ENCODE data around the gene C5orf58.

C5orf58 gene

DNA sequence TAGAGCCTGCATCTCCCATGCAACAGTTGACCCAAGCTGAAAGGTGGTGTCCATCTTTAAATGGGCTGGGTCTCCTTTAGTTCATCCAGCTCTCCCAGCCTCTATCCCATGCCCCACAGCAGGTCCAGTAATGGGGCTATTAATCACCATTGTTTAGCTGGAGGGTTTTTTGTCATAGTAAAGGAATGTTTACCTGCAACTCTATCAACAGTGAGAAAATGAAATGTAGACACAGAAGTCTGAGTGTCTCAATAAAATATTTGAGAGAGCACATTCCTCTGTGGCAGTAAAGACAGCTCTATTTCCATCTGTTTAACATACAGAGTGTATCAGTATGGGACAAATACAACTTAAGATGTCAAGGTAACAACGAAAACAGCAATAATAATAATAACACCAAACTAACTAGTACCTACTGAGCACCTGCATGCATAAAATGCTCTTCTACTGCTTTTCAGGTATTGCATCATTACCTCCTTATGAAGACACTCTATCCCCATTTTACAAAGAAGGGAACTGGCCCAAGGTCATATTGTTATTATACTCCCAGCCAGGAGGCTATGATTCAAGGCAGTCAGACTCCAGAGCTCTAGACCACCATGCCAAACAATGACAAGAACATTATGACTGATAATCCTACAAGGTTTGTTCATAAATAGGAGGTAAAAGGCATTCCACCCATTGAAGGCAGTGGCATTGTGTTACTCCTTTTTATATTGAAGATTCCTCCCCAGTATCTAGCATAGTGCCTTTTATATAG, 21.0 kb upstream of the C5orf58 start:
- Mint-ChIP-seq H3K4me1 (ENCODE audit: low read depth) (no peaks in the 10 kb centered on the region), H3K9me3 (no peaks in the 10 kb centered on the region), H3K36me3 (ENCODE audit: low read depth) (no peaks in the 10 kb centered on the region), H3K27ac (no peak overlapping the region), H3K4me3 (no peak overlapping the region), H3K27me3 (peaks cover 10% of the 10 kb centered on the region)
- intact Hi-C loops (cut with micrococcal nuclease) = no loop called here

DNA sequence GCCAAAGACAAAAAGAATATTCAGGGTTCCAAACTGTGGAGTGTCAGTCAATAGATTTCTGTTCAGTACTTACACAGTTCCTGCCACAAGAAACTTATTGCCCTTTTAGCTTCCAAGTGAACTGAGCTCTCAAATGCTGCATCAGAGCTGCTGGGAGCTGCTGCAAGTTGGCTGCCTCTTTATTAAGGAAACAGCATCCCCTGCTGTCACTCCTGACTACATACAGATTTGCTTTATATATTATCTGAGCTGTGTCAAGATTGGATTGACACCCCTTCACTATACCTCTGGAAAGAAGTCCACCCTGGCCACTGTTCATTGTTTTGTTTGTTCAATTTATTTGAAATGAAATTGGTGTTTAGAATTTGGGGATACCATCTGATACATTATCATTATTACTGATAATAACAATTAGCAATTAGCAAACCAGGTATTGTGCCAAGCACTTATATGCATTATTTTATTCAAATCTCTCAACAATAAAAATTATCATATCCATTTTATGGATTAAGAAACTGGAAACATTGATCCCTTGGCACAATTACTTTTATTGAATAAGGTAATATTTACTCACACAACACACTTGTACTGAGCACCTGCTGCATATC, 16.4 kb upstream of the C5orf58 start:
- H3K4me1 Mint-ChIP-seq (ENCODE audit: low read depth) = peaks cover 6% of the 10 kb centered on the region
- H3K9me3 Mint-ChIP-seq = no peaks in the 10 kb centered on the region
- intact Hi-C loops (cut with micrococcal nuclease) = loop anchor here (1.0 kb wide), 1 partner anchor 116 kb away; no protein-coding TSS in a partner anchor
- no peak overlapping the region for H3K4me3 Mint-ChIP-seq
- no peak overlapping the region for H3K27ac Mint-ChIP-seq
- no peaks in the 10 kb centered on the region for H3K27me3 Mint-ChIP-seq
- H3K36me3 Mint-ChIP-seq (ENCODE audit: low read depth) = no peaks in the 10 kb centered on the region

DNA sequence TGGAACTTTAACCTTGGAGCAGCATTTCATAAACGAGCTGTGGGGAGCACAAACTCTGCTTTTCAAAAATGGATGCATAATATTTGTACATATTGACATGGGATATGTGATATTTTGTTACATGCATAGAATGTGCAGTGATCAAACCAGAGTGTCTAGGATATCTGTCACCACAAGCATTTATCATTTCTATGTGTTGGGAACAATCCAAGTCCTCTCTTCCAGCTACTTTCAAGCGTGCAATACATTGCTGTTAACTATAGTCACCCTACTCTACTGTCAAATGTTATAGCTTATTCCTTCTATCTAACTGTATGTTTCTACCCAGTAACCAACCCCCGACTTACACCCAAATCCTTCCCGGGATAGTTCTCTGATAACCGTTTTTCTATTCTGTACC, 15.0 kb upstream of the C5orf58 start:
- H3K9me3 Mint-ChIP-seq = no peaks in the 10 kb centered on the region
- no peak overlapping the region for H3K27ac Mint-ChIP-seq
- peaks cover 6% of the 10 kb centered on the region for H3K4me1 Mint-ChIP-seq (ENCODE audit: low read depth)
- H3K4me3 Mint-ChIP-seq = no peak overlapping the region
- intact Hi-C loops (cut with micrococcal nuclease) = no loop called here
- no peaks in the 10 kb centered on the region for H3K27me3 Mint-ChIP-seq
- H3K36me3 Mint-ChIP-seq (ENCODE audit: low read depth) = no peaks in the 10 kb centered on the region

DNA sequence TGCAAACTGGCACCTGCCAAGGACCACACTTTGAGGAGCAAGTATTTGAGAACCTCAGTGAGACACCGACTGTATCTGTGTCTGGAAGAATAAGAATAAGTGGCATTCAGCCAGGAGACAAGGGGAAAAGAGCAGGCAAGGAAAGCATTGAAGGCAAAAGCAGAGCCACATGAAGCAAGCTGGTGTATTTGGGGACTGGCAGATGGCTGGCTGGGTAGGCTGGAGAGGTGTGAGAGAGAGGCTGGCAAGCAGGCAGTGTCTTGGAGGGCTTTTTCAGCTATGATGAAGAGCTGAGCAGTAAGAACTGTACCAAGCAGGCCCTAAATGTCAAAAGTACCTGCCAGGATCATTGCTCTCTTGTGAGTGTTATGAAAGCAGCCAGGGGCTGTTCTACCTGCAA, 14.1 kb upstream of the C5orf58 start:
- no peak overlapping the region for H3K4me3 Mint-ChIP-seq
- H3K4me1 Mint-ChIP-seq (ENCODE audit: low read depth) = peaks cover 6% of the 10 kb centered on the region
- no peaks in the 10 kb centered on the region for H3K36me3 Mint-ChIP-seq (ENCODE audit: low read depth)
- no peaks in the 10 kb centered on the region for H3K27me3 Mint-ChIP-seq
- no peaks in the 10 kb centered on the region for H3K9me3 Mint-ChIP-seq
- intact Hi-C loops (cut with micrococcal nuclease) = no loop called here
- no peak overlapping the region for H3K27ac Mint-ChIP-seq

DNA sequence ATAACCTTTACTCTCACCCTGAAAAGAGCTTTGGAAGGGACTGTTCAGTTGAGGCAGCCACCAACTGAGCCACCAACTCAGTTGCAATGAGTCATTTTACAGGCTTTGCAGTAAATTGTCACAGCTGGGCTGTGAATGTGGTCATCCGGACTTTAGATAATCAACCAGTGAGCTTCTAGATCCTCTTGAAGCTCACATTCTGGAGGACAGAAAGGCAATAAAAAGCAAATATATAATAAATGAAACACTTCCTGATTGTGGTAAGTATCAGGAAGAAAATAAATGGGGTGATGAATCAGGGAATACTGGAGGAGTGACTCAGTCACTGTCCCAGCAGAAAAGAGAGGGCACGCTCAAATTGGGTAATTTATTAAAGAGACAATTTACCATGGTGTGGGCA, 13.2 kb upstream of the C5orf58 start:
- no peaks in the 10 kb centered on the region for H3K9me3 Mint-ChIP-seq
- H3K4me3 Mint-ChIP-seq = no peak overlapping the region
- no peaks in the 10 kb centered on the region for H3K36me3 Mint-ChIP-seq (ENCODE audit: low read depth)
- peaks cover 6% of the 10 kb centered on the region for H3K4me1 Mint-ChIP-seq (ENCODE audit: low read depth)
- no peaks in the 10 kb centered on the region for H3K27me3 Mint-ChIP-seq
- intact Hi-C loops (cut with micrococcal nuclease) = no loop called here
- no peak overlapping the region for H3K27ac Mint-ChIP-seq

DNA sequence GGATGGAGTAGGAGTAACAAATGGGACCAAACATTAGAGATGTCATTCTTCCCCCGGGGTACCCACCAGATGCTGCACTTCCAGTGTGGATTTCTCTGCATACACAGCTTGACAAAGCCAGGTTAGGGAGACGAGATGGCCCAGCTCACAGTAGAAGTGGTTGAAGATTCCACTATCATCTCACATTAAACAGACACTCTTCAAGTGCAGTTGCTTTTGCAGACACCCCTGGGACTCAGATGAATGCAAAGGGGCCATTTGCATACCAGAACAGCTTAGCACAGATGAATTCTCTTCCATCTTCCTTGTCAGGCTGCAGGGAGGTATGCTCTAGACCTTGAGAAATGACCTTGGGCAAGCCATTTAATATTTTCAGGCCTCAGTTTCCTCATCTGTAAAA, 12.6 kb upstream of the C5orf58 start:
- intact Hi-C loops (cut with micrococcal nuclease) = no loop called here
- H3K27ac Mint-ChIP-seq = no peak overlapping the region
- H3K27me3 Mint-ChIP-seq = no peaks in the 10 kb centered on the region
- H3K36me3 Mint-ChIP-seq (ENCODE audit: low read depth) = no peaks in the 10 kb centered on the region
- H3K4me1 Mint-ChIP-seq (ENCODE audit: low read depth) = peaks cover 6% of the 10 kb centered on the region
- no peaks in the 10 kb centered on the region for H3K9me3 Mint-ChIP-seq
- no peak overlapping the region for H3K4me3 Mint-ChIP-seq

DNA sequence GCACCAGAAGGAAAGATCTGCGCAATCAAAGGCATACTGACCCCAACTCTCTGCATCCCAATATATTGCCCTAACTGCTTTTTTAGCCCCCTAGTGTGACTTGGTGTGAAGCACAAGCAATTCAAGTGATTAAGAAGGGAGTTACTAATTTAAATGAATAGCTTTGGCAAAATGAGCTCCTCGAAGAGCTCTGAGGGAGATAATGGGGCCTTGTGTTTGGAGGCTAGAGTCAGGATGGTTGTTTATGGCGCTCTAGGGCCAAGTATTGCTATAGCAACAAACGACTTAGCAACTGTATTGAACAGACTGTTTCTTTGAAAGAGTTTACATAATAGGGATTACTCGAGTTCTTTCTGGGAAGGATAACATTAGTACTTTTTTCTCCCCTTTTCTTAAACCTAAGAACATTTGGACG, 11.5 kb upstream of the C5orf58 start:
- no peak overlapping the region for H3K4me3 Mint-ChIP-seq
- H3K27me3 Mint-ChIP-seq = peaks cover 3% of the 10 kb centered on the region
- H3K9me3 Mint-ChIP-seq = no peaks in the 10 kb centered on the region
- intact Hi-C loops (cut with micrococcal nuclease) = no loop called here
- H3K36me3 Mint-ChIP-seq (ENCODE audit: low read depth) = no peaks in the 10 kb centered on the region
- H3K27ac Mint-ChIP-seq = no peak overlapping the region
- peaks cover 6% of the 10 kb centered on the region for H3K4me1 Mint-ChIP-seq (ENCODE audit: low read depth)

DNA sequence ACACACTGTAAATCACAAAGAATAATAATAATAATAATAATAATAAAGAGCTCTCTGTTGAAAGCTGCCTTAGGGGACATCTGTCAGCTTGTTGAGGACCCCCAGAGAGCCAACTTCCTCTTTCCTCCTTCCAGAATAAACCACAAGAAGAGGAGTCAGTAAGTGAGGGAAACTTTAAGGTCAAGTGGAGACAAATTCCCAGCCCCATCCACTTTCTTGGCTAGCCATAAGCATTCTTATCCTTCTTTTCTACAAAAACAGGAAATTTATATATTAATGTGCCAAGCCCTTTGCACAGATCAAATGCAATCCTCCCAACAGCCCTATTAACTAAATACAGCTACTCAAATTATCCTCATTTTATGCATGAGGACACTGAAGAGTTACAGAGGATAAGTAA, 9.4 kb upstream of the C5orf58 start:
- intact Hi-C loops (cut with micrococcal nuclease) = no loop called here
- no peak overlapping the region for H3K27ac Mint-ChIP-seq
- no peaks in the 10 kb centered on the region for H3K9me3 Mint-ChIP-seq
- peaks cover 6% of the 10 kb centered on the region for H3K4me1 Mint-ChIP-seq (ENCODE audit: low read depth)
- H3K27me3 Mint-ChIP-seq = peaks cover 3% of the 10 kb centered on the region
- no peaks in the 10 kb centered on the region for H3K36me3 Mint-ChIP-seq (ENCODE audit: low read depth)
- H3K4me3 Mint-ChIP-seq = no peak overlapping the region

DNA sequence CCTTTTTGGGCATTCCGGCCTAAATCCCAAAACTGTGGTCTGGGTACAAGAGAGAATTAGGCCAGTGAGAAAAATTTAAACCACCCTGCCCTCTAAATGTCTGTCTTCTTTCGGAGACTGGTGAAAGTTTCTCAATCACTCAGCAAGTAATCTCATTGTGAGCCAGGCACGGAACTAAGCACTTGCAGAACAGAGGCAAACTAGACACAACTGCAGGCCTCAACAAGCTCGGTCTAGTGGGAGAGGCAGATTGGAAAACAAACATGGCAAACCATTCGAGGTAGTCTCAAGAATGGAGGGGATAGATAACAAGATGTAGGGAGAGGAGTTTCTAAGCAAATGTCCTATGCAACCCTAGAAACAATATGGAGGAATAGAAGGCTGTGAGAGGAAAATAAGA, 8.9 kb upstream of the C5orf58 start:
- H3K4me3 Mint-ChIP-seq = no peak overlapping the region
- intact Hi-C loops (cut with micrococcal nuclease) = no loop called here
- H3K27ac Mint-ChIP-seq = no peak overlapping the region
- H3K4me1 Mint-ChIP-seq (ENCODE audit: low read depth) = peaks cover 6% of the 10 kb centered on the region
- peaks cover 3% of the 10 kb centered on the region for H3K27me3 Mint-ChIP-seq
- no peaks in the 10 kb centered on the region for H3K36me3 Mint-ChIP-seq (ENCODE audit: low read depth)
- no peaks in the 10 kb centered on the region for H3K9me3 Mint-ChIP-seq

DNA sequence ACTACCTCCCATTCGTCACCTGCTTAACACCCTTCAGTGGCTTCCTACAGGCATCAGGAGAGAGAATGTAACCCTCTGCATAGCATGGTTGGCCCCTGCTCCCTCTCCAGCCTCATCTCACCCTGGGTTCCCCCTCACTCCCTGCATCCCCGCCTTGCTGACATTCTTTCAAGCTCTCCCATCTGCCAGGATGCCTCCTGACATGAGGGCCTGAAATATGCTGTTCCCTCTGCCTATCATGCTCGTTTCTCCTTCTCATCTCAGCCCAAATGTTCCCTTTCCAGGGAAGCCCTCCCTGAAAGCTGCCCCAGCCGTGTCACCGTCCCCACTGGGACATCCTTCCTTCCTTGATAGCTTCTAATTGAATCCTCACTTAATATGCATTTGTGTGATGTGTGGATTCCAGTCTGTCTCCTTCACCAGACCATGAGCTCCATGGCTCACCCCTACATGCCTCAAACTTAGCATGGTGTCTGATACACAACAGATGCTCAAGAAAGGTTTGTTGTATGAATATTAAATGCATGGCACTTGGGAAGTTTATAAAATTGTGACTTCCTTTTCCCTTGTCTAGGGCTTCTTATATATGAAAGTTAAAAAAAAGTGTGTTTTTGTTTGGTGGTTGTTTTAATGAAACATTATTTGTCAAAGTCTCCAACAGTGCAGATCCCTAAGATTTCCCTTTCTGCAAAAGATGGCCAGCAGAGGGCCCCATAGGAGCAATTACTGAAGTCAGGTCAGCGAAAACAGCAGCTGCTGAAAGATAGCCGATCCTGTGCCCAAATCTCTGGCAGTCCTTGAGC, 7.3 kb upstream of the C5orf58 start:
- intact Hi-C loops (cut with micrococcal nuclease) = loop anchor here (1.0 to 5.0 kb wide), 3 partner anchors 122 to 407 kb away; no protein-coding TSS in a partner anchor
- Mint-ChIP-seq H3K27me3 (peaks cover 3% of the 10 kb centered on the region), H3K4me3 (no peak overlapping the region), H3K36me3 (ENCODE audit: low read depth) (no peaks in the 10 kb centered on the region), H3K27ac (no peak overlapping the region), H3K9me3 (no peaks in the 10 kb centered on the region), H3K4me1 (ENCODE audit: low read depth) (no peaks in the 10 kb centered on the region)

DNA sequence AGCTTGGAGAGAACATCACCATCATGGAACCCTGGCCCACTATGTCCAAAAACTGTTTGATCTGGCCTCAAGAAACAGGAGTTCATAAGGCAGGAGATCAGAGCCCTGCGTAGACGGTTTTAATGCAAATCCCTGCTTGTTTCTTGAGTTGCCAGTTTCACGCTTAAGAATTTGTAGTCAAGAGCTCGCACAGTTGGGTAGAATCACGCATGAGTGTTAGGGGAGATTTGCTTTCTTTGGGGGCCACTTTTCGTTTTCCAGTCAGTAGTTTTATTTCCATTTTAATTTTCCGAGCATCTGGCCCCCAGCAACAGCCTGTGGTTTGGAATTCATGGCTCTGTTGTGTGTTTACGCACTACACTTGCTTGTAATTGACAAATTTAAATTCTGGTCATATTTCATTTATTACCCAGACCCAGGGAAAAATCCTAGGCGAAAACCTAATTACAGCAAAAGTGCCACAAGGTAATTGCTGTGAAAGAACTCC, 6.6 kb upstream of the C5orf58 start:
- H3K4me1 Mint-ChIP-seq (ENCODE audit: low read depth) = no peaks in the 10 kb centered on the region
- no peak overlapping the region for H3K27ac Mint-ChIP-seq
- intact Hi-C loops (cut with micrococcal nuclease) = loop anchor here (1.0 to 5.0 kb wide), 3 partner anchors 121 to 406 kb away; no protein-coding TSS in a partner anchor
- H3K27me3 Mint-ChIP-seq = peaks cover 3% of the 10 kb centered on the region
- H3K4me3 Mint-ChIP-seq = no peak overlapping the region
- H3K9me3 Mint-ChIP-seq = no peaks in the 10 kb centered on the region
- H3K36me3 Mint-ChIP-seq (ENCODE audit: low read depth) = no peaks in the 10 kb centered on the region

DNA sequence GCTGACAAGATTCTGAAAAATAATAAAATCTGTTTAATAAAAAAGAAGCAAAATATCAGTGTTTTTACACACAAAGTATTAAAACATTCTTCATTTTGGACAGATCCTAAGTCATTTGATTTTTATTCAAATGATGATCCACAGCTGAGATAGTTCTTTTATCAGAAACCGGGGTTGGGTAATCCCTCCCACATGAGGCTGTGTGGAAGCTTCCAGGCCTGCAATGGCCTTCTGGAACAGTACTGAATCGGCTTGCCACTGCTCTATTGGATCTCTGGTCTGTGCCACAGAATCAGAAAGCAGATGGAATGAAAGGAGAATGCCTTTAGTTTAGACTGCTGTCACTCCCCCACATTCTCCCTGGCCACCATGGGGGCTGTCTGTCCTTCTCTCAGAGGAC, 6.1 kb upstream of the C5orf58 start:
- intact Hi-C loops (cut with micrococcal nuclease) = loop anchor here (1.0 to 5.0 kb wide), 3 partner anchors 121 to 406 kb away; no protein-coding TSS in a partner anchor
- Mint-ChIP-seq H3K36me3 (ENCODE audit: low read depth) (no peaks in the 10 kb centered on the region), H3K4me3 (no peak overlapping the region), H3K4me1 (ENCODE audit: low read depth) (no peaks in the 10 kb centered on the region), H3K27ac (no peak overlapping the region), H3K9me3 (no peaks in the 10 kb centered on the region), H3K27me3 (peaks cover 3% of the 10 kb centered on the region)

DNA sequence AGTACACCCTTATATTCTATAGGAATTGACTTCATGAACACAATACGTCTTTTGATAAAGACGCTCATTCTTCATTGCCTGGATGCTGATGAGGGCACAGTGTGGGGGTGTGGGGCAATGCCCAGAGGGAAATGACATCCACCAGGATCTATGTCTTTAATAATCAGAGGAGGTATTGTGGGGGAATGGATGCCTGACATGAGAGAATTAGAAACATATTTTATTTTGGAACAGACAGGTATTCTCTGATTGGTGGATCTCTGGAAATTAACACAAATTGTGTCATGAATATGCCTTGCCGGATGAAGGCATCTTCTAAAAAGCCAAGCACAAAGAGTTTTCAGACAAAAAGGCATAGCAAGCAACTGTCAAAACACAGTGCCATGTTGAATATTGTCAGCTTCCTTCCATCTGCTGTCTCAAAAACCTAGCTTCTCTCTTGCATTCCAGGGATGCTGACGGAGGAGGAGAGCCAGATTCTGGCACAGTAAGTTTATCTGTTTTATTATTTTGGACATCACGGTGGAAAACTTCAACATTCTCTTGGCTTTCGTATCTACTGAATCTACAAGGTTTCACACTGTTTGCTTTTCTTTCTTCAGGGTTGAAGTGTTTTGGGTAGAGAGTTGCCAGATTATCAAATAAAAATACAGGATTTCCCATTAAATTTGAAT, 3.9 kb upstream of the C5orf58 start:
- Mint-ChIP-seq H3K27ac (no peak overlapping the region), H3K4me1 (ENCODE audit: low read depth) (no peaks in the 10 kb centered on the region)
- intact Hi-C loops (cut with micrococcal nuclease) = loop anchor here (5.0 kb wide), 2 partner anchors 118 to 403 kb away; no protein-coding TSS in a partner anchor

More for the DNA sequence above, 3.9 kb upstream of the C5orf58 start:
- Mint-ChIP-seq H3K27me3 (peaks cover 3% of the 10 kb centered on the region), H3K4me3 (no peak overlapping the region), H3K9me3 (no peaks in the 10 kb centered on the region), H3K36me3 (ENCODE audit: low read depth) (no peaks in the 10 kb centered on the region)

Data from dendritic cell treated with granulocyte-macrophage colony-stimulating factor and Interleukin-4, amounts not matched to agents 40 ng/mL and 50 ng/mL, for 4 days (primary cell).